Stimulated activated CD4-positive, alpha-beta T cell treated with anti-CD3 and anti-CD28 coated beads, Interleukin-1b, Interleukin-23, amount 100 ng/mL, for 4 hours (primary cell): Measurements from ENCODE around the gene PACRG.

Source experiments
- DNase-seq, 2 donors: peaks; one replicate each; pipeline ENCODE4 v3.0.0-alpha.2; 2020; ENCODE audit warnings: low read depth in 2 of 2

The PACRG gene

GRCh38 chr6:163352011-163352685, 624.4 kb downstream of the PACRG start:
- DNase-seq: no peak

GRCh38 chr6:163352966-163353365, 625.2 kb downstream of the PACRG start:
- no peak for DNase-seq

DNA sequence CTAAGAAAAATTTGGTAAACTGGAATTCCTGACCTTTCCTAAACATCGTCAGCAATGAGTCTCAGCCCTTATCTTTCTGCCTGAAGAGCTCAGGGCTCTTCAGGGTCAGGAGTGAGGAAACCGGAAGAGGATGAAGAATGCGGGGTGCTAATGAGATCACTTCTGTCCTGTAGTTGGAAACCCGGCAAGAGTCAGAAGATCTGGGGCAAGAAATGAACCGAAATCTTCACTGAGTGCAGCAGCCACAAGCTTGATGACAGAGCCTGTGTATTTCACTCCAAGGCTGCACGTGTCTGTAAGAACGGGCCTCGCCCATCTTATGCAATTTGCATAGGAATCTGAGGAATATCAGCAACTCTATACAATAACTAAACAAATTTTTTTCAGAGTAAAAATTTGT, 626.3 kb downstream of the PACRG start:
- DNase-seq: no peak

DNA sequence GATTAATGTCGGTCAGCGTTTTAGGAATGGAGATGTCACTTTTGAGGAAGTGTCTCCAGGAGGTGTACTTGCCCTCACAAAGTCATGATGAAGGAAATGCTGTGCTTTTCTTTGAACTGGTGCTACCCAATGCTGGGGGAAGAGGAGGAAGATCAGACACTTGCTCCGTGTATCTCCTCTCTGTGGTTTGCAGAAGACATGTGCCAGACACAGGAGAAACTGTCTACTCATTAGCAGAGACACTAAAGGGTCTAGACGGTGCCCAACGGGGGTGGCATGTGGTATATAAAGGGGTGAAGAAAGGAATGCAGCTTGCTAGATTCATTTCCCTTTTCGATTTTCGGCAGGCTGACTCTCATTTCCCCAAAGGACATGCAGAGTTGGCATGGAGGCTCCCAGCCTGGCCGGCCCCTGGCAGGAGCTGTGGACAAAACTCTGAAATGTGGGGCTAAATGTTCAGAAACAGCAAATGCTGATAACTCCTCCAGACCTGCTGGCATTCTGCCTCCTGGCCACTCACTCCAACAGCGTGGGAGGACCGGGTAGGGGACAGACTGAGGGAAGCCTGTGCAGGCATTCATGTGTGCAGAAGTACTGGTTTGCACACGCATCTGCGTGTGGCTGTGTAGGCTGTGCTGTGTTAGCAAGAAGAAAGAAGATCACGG, 627.1 kb downstream of the PACRG start:
- DNase-seq: no peak

GRCh38 chr6:163355426-163355991, 627.7 kb downstream of the PACRG start:
- no peak for DNase-seq

DNA sequence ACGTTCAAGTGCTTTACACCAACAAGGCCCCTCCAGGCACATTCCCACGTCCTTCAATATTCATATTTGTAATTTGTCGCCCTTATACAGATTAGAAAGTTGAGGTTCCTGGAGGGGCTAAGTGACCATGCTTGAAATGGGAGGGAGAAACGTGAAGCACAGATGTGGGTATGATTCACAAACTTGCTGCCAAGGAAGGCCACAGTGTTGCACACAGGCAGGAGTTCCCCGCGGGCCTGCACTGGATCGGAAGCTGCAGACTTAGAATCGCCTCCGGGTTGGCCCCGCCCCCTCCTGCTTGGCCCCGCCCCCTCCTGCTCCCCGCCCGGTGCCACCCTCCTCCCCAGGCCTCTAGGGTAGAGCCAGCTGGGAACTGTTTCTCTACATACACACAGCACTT, 628.5 kb downstream of the PACRG start:
- no peak for DNase-seq

GRCh38 chr6:163356743-163357142, 629.0 kb downstream of the PACRG start:
- no peak for DNase-seq

DNA sequence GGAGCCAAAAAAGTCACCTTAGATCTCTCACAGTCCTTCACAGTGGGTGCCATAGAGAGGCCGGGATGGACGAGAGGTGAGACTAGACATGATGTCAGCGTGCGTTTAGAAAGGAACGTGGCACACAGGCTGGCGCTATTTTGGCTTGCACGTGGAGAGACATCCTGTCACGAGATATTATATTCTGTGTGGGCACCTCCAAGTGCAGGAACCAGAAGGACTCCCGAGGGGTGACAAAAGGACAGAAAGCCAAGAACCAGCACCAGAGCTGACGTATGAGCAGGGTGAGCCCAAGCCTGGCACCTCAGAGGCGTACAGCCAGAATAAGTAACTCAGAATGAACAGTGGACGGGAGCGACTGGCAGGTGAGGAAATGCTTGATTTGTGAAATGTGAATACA, 636.9 kb downstream of the PACRG start:
- DNase-seq: no peak
